ENCODE measurements around the gene RNF26. TPM values are rescaled to one million over a fixed set of nuclear protein-coding genes. Genes with fewer than 3 reads are reported as not detected.

RNF26 gene
- total and polyA plus RNA-seq, 10 of the 15 experiments (the other 5 are each of a cell fraction or from before 2014, with no cell fraction given), result 2.8 to 54.5 (median 17.7) TPM

- TF ChIP-seq NFYB (IDR thresholded peaks at IDR 0.05; ENCODE audit: insufficient read depth, low read depth, low read length), result no peak
- no peak for TF ChIP-seq SMARCA5 (IDR thresholded peaks at IDR 0.05)
- peak; percentile 48 to 76 (median 49) for TF ChIP-seq CTCF (IDR thresholded peaks at IDR 0.05 in 2 of 3, conservative IDR thresholded peaks at IDR 0.05 in 1 of 3; ENCODE audit: control insufficient read depth in 2 of 3, extremely low read depth in 1 of 3, insufficient read depth in 1 of 3, low read depth in 3 of 3, low read length in 3 of 3)
- TF ChIP-seq ZZZ3 (IDR thresholded peaks at IDR 0.05; ENCODE audit: control insufficient read depth, insufficient read length, low read depth), result no peak
- TF ChIP-seq TAF1 (IDR thresholded peaks at IDR 0.05; ENCODE audit: borderline replicate concordance, low read depth, low read length), result no peak
- no peak for TF ChIP-seq EZH2 (IDR thresholded peaks at IDR 0.05; ENCODE audit: borderline replicate concordance, control insufficient read depth, low read depth, low read length)
- TF ChIP-seq NR2C1 (IDR thresholded peaks at IDR 0.05), result no peak
- TF ChIP-seq ZBED1 (IDR thresholded peaks at IDR 0.05; ENCODE audit: borderline replicate concordance), result no peak
- TF ChIP-seq MAX (IDR thresholded peaks at IDR 0.05; ENCODE audit: low read depth, low read length), result no peak
- no peak for TF ChIP-seq RFX5 (IDR thresholded peaks at IDR 0.05; ENCODE audit: low read depth, low read length)
- TF ChIP-seq HSF1 (IDR thresholded peaks at IDR 0.05; ENCODE audit: low read depth, low read length), result no peak
- TF ChIP-seq E4F1 (IDR thresholded peaks at IDR 0.05; ENCODE audit: borderline replicate concordance, partially characterized antibody), result no peak
- no peak for TF ChIP-seq TARDBP (IDR thresholded peaks at IDR 0.05; ENCODE audit: borderline replicate concordance)
- no peak for TF ChIP-seq FOS (IDR thresholded peaks at IDR 0.05; ENCODE audit: borderline replicate concordance, extremely low read depth, insufficient read length)
- TF ChIP-seq SIX5 (IDR thresholded peaks at IDR 0.05; ENCODE audit: low read depth, low read length, severe bottlenecking), result no peak
- no peak for TF ChIP-seq YBX1 (IDR thresholded peaks at IDR 0.05)
- TF ChIP-seq CHD2 (IDR thresholded peaks at IDR 0.05; ENCODE audit: borderline replicate concordance, low read depth, low read length), result 0 out of 2 replicates have a peak, but pooled peaks have one; percentile 34
- TF ChIP-seq SMAD5 (IDR thresholded peaks at IDR 0.05; ENCODE audit: low read depth), result no peak
- TF ChIP-seq ZNF687 (IDR thresholded peaks at IDR 0.05), result no peak
- 0 out of 2 replicates have a peak, but pooled peaks have one; percentile 39 for TF ChIP-seq DPF2 (IDR thresholded peaks at IDR 0.05)
Measured at GRCh38 chr11:119339589-119340334, 5.4 kb downstream of the RNF26 start (continued).
